Ishikawa (cell line): Measurements from ENCODE around the gene RPTOR.

ENCODE experiments used
- RAD21 ChIP-seq: IDR thresholded peaks from 2 replicates; pipeline ENCODE4 v1.6.1; 2012; ENCODE audit warnings: low read depth
- YY1 ChIP-seq: IDR thresholded peaks from 2 replicates; pipeline ENCODE4 v1.6.1; 2012; ENCODE audit warnings: low read depth
- TF ChIP-seq, protein P1 (sequence below): IDR thresholded peaks from 2 replicates; pipeline ENCODE4 v1.6.1; 2012; ENCODE audit warnings: low read depth, mild to moderate bottlenecking

DNA sequence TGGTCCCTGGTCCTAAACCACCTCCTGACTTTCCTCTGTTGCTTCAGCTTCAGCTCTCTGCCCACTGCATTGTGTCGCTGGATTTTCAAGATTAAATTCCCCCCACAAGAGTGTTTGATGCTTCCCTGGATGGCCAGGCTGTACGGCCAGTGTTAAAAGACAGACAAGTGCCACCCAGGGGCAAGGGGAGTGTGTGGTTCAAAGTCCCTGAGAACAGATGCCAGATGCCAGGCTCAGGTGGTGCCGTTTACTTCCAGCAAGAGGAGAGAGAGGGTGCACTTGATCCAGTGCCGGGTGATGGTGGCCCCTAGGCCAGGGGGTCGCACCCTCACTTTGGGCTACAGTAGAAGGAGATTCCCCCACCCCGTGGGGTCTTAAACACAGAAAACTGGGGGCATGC, 109.2 kb downstream of the RPTOR start:
- TF ChIP-seq RAD21 (no peak), YY1 (no peak)
- TF ChIP-seq, protein P1, sequence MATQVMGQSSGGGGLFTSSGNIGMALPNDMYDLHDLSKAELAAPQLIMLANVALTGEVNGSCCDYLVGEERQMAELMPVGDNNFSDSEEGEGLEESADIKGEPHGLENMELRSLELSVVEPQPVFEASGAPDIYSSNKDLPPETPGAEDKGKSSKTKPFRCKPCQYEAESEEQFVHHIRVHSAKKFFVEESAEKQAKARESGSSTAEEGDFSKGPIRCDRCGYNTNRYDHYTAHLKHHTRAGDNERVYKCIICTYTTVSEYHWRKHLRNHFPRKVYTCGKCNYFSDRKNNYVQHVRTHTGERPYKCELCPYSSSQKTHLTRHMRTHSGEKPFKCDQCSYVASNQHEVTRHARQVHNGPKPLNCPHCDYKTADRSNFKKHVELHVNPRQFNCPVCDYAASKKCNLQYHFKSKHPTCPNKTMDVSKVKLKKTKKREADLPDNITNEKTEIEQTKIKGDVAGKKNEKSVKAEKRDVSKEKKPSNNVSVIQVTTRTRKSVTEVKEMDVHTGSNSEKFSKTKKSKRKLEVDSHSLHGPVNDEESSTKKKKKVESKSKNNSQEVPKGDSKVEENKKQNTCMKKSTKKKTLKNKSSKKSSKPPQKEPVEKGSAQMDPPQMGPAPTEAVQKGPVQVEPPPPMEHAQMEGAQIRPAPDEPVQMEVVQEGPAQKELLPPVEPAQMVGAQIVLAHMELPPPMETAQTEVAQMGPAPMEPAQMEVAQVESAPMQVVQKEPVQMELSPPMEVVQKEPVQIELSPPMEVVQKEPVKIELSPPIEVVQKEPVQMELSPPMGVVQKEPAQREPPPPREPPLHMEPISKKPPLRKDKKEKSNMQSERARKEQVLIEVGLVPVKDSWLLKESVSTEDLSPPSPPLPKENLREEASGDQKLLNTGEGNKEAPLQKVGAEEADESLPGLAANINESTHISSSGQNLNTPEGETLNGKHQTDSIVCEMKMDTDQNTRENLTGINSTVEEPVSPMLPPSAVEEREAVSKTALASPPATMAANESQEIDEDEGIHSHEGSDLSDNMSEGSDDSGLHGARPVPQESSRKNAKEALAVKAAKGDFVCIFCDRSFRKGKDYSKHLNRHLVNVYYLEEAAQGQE: no peak
